ENCODE measurements around the gene CEND1. TPM values are rescaled to one million over a fixed set of nuclear protein-coding genes. Genes with fewer than 3 reads are reported as not detected.

The CEND1 gene
- total and polyA plus RNA-seq, 2 of the 13 experiments (the other 11 are each of a cell fraction or from before 2014, with no cell fraction given) = not detected

DNA sequence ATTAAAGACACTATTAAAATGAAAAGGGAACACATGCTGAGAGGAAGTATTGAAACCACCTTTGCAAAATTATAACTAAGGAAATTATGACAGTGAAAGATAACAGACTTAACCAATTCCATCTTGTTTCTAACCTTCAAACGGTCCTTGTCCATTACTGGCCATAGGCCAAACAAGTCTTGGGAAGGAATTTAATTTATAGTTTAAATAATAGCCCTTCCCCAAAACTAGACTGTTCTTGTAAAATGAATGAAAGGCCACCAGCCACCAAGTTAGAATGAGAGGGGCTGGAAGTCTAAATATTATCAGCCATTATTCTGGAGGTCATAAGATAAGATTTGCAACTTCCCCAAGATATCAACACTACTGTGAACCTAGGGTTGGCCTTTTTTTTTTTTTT lies 44.5 kb downstream of the CEND1 start (continued):
- TF ChIP-seq, protein P1, sequence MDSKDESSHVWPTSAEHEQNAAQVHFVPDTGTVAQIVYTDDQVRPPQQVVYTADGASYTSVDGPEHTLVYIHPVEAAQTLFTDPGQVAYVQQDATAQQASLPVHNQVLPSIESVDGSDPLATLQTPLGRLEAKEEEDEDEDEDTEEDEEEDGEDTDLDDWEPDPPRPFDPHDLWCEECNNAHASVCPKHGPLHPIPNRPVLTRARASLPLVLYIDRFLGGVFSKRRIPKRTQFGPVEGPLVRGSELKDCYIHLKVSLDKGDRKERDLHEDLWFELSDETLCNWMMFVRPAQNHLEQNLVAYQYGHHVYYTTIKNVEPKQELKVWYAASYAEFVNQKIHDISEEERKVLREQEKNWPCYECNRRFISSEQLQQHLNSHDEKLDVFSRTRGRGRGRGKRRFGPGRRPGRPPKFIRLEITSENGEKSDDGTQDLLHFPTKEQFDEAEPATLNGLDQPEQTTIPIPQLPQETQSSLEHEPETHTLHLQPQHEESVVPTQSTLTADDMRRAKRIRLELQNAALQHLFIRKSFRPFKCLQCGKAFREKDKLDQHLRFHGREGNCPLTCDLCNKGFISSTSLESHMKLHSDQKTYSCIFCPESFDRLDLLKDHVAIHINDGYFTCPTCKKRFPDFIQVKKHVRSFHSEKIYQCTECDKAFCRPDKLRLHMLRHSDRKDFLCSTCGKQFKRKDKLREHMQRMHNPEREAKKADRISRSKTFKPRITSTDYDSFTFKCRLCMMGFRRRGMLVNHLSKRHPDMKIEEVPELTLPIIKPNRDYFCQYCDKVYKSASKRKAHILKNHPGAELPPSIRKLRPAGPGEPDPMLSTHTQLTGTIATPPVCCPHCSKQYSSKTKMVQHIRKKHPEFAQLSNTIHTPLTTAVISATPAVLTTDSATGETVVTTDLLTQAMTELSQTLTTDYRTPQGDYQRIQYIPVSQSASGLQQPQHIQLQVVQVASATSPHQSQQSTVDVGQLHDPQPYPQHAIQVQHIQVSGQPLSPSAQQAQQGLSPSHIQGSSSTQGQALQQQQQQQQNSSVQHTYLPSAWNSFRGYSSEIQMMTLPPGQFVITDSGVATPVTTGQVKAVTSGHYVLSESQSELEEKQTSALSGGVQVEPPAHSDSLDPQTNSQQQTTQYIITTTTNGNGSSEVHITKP (CRISPR knock-in tag; IDR thresholded peaks at IDR 0.05; ENCODE audit: low read depth) = no peak
- TF ChIP-seq JUND (CRISPR knock-in tag; IDR thresholded peaks at IDR 0.05) = no peak

DNA sequence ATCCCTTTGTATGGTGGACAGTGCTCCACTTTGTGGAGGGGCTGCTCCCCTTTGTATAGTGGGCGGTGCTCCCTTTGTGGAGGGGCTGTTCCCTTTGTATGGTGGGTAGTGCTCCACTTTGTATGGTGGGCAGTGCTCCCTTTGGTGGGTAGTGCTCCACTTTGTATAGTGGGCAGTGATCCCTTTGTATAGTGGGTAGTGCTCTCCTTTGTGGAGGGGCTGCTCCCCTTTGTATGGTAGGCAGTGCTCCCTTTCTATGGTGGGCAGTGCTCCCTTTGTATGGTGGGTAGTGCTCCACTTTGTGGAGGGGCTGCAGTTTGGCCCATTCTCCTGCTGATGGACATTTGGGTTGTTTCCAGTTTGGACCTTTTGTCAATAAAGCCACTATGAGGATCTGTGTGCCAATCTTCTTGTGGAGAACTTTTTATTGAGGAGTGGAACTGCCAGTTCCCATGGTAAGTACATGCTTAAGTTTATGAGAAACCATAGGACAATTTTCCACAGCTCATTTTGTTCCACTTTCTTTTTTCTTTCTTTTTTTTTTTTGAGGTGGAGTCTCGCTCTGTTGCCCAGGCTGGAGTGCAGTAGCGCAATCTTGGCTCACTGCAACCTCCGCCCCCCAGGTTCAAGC lies 47.2 kb downstream of the CEND1 start:
- TF ChIP-seq SALL2 (CRISPR knock-in tag; IDR thresholded peaks at IDR 0.05) (no peak), ZNF263 (CRISPR knock-in tag; IDR thresholded peaks at IDR 0.05) (peak; percentile 99)
- Histone ChIP-seq H3K27ac (ENCODE audit: extremely low read length, insufficient read depth, low read length) (no peak overlapping the region), H3K9me3 (ENCODE audit: low read length) (no peaks in the 10 kb centered on the region), H3K36me3 (replicated peaks in 1 of 2; ENCODE audit: control insufficient read depth in 1 of 2, insufficient read depth in 2 of 2, low read length in 2 of 2) (no peaks in the 10 kb centered on the region), H3K9ac (ENCODE audit: insufficient read depth, low read depth, low read length) (no peak overlapping the region), H3K4me2 (ENCODE audit: low read depth, low read length) (no peak overlapping the region), H2AFZ (ENCODE audit: low read length) (no peak overlapping the region), H4K20me1 (ENCODE audit: insufficient read depth, low read length) (no peaks in the 10 kb centered on the region), H3K4me1 (ENCODE audit: insufficient read depth, low read length) (peaks cover 18% of the 10 kb centered on the region), H3K79me2 (ENCODE audit: insufficient read depth, low read length) (peaks cover 4% of the 10 kb centered on the region), H3K27me3 (ENCODE audit: control insufficient read depth in 1 of 2, insufficient read depth in 2 of 2, low read length in 2 of 2) (peaks cover 0 to 7% of the 10 kb centered on the region in 2 experiments; a peak in 4 of 5 replicates), H3K4me3 (replicated peaks in 1 of 3; ENCODE audit: insufficient read depth in 1 of 3, low read depth in 2 of 3, low read length in 3 of 3) (no peak overlapping the region)
- ATAC-seq (no peak), DNase-seq (ENCODE audit: low spot score) (no peak), FAIRE-seq (no peak)
- in situ Hi-C loops (cut with HindIII; ENCODE audit: extremely low pct_ligation_motif_present, low pct_unique_long_range_greater_than_20kb) (no loop called here), intact Hi-C loops (cut with micrococcal nuclease; ENCODE audit: unreplicated experiment) (no loop called here)
- WGBS (ENCODE audit: low lambda C conversion rate) = 99% methylated on average over 3 of the region's 4 CpGs
- POLR2A ChIA-PET = no interaction called here
- CTCF ChIA-PET (ENCODE audit: low intra/inter-chr PET ratio, low total read pairs) = no interaction called here
- no TSS peak for BruUV-seq (replicated peaks)

Data from HepG2 (cell line).